Fibroblast of the aortic adventitia (primary cell): ENCODE results near the gene NDST4. TPM values are rescaled to one million over a fixed set of nuclear protein-coding genes. Genes with fewer than 3 reads are reported as not detected.

ENCODE experiments used
- DNase-seq: peaks from one replicate; pipeline ENCODE4 v3.0.0-alpha.2; 2010; ENCODE audit warnings: low read depth
- H3K4me3 ChIP-seq: 2 replicates; pipeline ENCODE4 v1.5.1; 2011; ENCODE audit warnings: low read depth, mild to moderate bottlenecking, control low read depth, low read length, moderate library complexity
- total RNA-seq: library from RNA; depleted of rRNA; stranded (reverse); fragments of >200 nt; gene quantifications from 2 replicates; pipeline ENCODE4 v1.2.3, GENCODE V29; 2012; ENCODE audit warnings: low replicate concordance
- TF ChIP-seq, protein P1 (sequence below): IDR thresholded peaks from 2 replicates; pipeline ENCODE4 v1.5.1; 2011; ENCODE audit warnings: mild to moderate bottlenecking, low read length, control low read depth, inconsistent platforms; ENCODE audit not compliant: insufficient read depth

The NDST4 gene
- total RNA-seq, 1 donor = not detected

DNA sequence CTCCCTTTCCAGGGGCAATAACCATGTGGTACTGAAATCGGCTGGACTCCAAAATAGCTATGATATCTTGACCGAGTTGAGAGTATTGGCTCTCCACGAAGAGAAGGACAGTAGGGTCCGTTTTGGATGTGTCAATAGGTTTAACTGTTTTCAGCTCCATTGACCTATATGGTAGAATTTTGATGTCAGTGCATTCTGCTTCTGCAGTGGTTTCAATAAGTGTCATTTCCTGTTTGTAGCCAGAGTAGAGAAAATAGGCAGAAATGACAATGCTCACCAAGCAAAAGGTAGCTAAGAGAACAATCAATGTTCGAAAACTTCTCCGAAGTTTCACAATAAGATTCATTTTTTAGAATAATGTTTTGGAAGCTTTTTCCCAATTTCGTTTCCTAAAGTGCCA, 36.7 kb downstream of the NDST4 start:
- TF ChIP-seq, protein P1, sequence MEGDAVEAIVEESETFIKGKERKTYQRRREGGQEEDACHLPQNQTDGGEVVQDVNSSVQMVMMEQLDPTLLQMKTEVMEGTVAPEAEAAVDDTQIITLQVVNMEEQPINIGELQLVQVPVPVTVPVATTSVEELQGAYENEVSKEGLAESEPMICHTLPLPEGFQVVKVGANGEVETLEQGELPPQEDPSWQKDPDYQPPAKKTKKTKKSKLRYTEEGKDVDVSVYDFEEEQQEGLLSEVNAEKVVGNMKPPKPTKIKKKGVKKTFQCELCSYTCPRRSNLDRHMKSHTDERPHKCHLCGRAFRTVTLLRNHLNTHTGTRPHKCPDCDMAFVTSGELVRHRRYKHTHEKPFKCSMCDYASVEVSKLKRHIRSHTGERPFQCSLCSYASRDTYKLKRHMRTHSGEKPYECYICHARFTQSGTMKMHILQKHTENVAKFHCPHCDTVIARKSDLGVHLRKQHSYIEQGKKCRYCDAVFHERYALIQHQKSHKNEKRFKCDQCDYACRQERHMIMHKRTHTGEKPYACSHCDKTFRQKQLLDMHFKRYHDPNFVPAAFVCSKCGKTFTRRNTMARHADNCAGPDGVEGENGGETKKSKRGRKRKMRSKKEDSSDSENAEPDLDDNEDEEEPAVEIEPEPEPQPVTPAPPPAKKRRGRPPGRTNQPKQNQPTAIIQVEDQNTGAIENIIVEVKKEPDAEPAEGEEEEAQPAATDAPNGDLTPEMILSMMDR = no peak
- no peak for DNase-seq
- H3K4me3 ChIP-seq = no peak overlapping the region

DNA sequence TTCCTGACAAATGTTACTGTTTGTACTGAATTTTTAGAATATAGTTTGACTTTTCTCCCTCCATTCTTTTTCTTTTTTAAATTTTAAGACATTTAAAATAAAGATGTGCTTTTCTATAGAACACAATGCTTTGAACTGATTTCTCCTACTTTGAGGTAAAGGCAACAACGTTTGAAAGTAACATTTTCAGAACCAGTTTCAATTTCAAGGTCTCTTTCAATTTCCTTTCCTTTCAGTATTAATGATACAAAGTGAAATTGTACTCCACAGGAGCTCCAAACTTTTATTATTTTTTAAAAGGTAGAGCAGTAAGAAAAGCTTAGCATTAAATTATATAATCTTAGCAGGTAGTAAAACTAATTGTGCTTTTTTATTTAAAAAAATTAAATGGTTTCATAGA, 54.9 kb downstream of the NDST4 start:
- no peak overlapping the region for H3K4me3 ChIP-seq
- TF ChIP-seq, protein P1 = no peak
- no peak for DNase-seq

DNA sequence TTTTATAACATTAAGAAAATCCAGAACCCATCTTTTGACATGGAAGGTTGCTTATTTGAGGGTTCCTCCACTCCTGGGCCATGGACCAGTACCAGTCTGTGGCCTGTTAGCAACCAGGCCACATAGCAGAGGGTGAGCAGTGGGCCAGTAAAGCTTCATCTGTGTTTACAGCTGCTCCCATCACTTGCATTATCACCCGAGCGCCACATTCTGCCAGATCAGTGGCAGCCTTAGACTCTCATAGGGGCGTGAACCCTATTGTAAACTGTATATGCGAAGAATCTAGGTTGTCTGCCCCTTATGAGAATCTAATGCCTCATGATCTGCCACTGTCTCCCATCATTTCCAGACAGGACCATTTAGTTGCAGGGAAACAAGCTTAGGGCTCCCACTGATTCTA, 58.6 kb downstream of the NDST4 start:
- TF ChIP-seq, protein P1 = no peak
- H3K4me3 ChIP-seq = no peak overlapping the region
- no peak for DNase-seq

DNA sequence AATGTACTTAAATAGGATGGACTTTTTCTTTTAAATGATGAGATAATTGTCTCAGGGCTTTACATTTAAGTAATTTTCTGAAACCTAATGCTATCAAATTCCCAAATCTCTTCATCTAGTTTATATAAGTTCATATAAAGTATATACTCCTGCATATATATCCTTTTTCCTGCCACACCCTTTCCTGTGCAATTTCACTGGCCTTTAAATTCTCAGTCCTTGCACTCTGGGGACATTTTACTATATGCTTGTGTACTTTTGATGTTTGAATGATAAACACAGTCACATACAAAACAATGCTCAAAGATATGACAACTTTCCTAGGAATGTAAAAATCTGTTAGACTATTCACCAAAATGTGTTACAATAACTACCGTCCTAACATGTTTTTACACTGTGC, 60.1 kb downstream of the NDST4 start:
- no peak for DNase-seq
- no peak overlapping the region for H3K4me3 ChIP-seq
- TF ChIP-seq, protein P1 = no peak

DNA sequence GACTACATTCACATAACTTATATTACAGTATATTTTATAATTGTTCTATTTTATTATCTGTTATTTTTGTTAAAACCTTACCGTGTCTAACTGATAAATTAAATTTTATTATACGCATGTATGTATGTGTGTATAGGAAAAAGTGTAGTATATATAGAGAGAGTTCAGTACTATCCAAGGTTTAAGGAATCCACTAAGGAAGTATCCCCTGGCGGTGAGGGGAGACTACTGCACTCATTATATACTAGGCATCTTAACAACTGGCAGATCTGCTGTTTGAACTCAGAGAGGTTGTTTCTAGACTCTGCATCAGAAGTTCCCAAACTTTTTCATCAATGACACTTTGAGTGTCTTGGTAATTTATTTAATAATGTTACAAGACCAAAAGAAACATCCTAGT, 70.9 kb downstream of the NDST4 start:
- no peak overlapping the region for H3K4me3 ChIP-seq
- no peak for DNase-seq
- TF ChIP-seq, protein P1 = no peak

DNA sequence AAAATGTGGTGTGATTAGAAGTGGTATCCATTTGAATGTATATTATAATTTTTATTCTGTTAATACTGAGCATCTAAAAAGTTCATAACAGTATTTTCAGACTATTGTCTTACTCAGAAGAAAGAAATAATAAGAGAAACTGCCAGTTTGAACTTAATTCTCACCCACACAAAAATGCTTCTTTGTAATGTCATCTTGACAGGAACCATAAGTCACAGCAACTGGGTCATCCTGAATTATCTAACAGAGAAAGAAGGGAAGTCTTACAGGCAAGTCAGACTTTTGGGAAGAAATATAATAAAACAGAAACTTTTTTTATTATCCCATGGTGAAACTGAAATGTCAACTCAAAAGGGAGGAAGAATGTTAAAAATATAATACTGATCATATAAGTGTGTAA, 83.1 kb downstream of the NDST4 start:
- no peak overlapping the region for H3K4me3 ChIP-seq
- no peak for DNase-seq
- TF ChIP-seq, protein P1 = no peak

DNA sequence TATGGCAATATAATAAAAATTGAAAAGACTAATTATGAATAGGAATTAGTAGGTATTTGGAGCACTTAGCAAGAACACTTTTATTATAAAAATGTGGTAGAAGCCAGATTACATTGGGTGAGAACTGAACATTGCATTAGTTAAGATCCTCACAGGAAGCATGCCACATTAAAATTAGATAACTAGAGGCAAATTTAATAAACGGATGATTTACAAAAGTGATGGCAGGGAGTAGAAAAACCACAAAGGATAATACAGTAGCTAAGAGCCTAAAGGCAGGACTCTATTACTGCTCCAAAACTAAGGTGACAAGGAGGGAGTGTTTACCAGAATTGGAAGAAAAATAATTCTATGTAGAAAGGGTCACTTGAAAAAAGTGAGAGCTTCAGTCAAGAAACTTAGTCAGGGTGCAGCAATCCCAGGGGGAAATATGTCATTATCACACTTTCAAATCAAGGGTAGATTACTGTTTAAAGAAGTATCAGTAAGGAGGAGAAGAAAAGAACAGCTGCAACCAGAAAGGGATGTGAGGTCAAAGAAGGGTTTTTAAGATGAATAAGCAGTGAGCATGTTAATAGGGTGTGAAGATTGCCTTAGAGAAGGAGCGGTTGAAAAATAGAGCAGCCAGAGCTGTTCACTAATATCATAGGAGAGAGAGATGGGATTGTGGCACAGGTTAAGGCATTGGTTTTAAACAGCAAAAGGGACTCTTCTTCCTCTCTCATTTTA, 84.6 kb downstream of the NDST4 start:
- TF ChIP-seq, protein P1 = no peak
- DNase-seq = no peak
- H3K4me3 ChIP-seq = no peak overlapping the region
